ENCODE data around the gene IRF2BPL.

IRF2BPL gene

DNA sequence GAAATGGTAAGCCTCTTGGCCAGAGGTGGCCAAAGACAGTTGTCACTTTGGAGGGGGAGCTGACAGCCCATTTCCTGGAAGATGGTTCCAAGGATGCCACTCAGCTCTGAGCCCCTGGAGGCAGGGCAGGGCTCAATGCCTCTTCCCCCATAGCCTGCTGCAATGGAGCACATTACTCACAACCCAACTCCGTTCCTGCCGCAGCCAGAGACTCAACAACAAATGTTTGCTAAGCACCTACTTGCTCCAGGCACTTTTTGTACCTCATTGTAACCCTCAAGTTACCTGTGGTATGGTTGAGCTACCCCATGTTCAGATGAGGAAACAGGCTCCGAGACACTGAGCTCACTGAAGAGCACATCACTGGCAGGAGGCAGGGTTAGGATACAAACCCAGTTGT, 19.5 kb downstream of the IRF2BPL start:
- no peak for DNase-seq

- no peak for DNase-seq
Observed at GRCh38 chr14:77008541-77008940, 20.0 kb downstream of the IRF2BPL start.

- DNase-seq: no peak
Observed at GRCh38 chr14:77007975-77008421, 20.5 kb downstream of the IRF2BPL start.

DNA sequence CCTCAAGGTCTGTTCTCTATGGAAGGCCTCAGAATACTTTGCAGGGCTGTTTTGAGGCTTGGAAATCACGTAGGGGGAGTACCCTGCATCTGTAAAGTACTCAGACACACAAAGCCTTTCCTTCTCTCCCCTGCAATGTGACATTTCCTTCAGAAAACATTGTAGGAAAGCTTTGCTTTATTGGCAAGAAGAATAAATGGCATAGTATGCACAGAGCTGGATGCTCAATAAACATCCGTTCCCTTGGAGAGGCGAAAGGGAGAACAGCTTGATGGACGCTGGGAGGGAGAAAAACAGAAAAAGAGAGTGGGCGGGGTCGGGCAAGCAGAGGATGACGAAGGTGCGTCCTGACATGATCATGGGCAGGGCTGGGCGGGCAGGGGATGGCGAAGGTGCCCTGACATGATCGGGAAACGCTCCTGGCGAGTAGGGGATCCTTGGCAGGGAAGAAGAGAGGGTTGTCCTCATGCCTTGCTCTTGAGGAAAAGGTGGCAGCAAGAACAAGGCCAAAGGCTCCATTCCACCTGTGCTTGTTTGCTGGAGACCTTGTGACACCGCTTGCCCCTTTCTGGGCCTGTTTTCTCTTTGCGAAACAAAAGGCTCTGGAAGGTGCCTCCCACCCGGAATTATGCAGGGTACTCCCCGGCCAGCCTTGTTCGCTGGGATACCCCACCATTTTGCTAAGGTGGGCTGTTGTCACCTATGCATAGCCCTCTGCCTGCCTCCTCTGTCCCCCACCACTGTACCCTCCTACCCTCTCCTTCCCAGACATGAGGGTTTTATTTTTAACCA, 21.1 kb downstream of the IRF2BPL start:
- DNase-seq: no peak

- DNase-seq: no peak
Observed at GRCh38 chr14:77006132-77006531, 22.4 kb downstream of the IRF2BPL start.

DNA sequence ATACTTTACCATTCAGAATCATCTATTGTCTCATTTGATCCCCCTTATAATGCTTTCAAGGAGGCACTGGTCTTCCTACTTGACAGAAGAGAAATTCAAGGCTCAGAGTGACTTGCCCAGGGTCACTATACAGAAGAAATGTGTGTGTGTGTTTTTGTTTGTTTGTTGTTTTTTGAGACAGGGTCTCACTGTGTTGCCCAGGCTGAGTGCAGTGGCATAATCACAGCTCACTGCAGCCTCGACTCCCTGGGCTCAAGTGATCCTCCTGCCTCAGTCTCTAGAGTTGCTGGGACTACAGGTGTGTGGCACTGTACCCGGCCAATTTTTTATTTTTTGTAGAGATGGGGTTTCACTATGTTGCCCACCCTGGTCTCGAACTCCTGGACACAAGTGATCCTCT, 22.9 kb downstream of the IRF2BPL start:
- DNase-seq: no peak

- DNase-seq: no peak
Observed at GRCh38 chr14:77004711-77005460, 23.6 kb downstream of the IRF2BPL start.

- no peak for DNase-seq
Observed at GRCh38 chr14:77003960-77004710, 24.4 kb downstream of the IRF2BPL start.

- no peak for DNase-seq
Observed at GRCh38 chr14:77002889-77003288, 25.6 kb downstream of the IRF2BPL start.

- no peak for DNase-seq
Observed at GRCh38 chr14:77002335-77002734, 26.2 kb downstream of the IRF2BPL start.

- DNase-seq: no peak
Observed at GRCh38 chr14:77000340-77001270, 27.9 kb downstream of the IRF2BPL start.

GRCh38 chr14:76998910-76999309, 29.6 kb downstream of the IRF2BPL start:
- no peak for DNase-seq

DNA sequence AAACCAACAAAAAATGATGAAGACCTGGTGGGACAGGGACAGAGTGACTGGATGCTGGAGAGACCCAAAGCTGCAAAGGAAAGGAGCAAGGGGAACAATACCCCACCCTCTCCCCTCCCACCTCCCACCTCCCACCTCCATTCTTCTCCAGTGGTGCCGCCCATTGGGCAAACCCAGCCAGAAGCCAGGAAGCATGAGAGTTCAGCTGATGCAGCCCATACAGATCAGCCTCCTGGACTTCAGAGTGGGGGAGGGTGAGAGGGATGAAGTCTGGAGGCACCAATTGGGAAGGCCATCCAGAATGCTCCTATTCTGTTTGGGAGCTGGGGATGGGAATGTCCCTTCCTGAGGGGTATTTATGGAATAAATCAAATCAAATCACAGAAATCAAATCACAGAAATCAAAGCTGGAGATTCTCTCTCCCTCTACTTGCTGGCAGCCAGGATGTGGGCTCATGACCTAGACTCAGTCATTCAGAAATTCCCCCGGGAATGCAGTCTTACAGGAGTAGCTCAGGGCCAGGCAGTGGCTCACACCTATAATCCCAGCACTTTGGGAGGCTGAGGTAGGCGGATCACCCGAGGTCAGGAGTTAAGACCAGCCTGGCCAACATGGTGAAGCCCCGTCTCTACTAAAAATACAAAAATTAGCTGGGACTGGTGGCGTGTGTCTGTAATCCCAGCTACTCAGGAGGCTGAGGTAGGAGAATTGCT, 31.1 kb downstream of the IRF2BPL start:
- no peak for DNase-seq

- no peak for DNase-seq
Observed at GRCh38 chr14:76996563-76997146, 31.9 kb downstream of the IRF2BPL start.

DNA sequence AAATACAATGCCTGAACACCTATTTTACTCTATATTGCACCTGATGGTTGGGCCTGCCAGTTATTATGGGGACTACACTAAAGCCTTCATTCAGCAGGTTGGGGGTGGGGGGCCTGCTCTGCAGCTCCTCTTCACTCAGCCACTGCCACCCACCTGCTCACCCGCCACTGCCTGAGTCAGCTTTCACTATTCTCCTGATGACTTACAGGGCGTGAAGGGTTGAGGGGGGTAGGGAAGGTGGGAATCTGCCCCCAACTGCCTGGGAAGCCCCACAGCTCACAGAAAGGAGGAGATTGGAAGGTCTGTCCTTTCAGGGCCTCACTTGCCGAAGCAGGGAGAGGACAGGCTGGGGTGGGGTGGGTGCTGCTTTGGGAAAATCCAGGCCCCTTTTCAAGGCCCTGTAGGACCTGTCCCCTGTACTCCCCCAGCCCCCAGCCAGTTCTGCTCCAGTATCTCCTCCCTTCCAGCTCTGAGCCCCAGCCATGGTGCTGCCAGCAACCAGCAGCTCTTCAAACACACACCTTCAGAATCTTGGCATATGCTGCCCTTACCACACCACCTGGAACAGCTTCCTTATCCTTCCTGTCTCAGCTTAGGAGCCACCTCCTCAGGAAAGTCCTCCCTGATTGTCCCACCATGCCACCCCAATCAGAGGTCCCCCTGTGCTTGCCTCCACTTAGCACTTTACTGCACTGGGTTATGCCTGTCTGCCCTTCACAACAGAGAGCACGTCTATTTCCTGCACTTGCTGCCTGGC, 33.1 kb downstream of the IRF2BPL start:
- DNase-seq: no peak

DNA sequence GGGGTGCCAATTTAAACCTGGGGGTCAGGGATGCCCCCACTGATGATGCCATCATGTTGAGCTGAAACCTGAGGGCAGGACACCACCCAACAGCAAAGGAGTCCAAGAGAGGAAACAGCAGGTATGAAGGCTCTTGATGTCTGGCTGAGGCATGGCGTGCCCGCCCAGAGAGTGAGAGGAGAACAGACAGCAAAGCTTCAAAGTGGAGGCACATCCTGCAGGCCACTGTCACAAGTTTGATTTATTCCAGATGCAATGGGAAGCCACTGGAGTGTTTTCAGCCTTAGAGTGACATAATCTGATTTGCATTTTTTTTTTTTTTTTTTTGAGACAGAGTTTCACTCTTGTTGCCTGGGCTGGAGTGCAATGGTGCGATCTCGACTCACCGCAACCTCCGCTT, 34.8 kb downstream of the IRF2BPL start:
- DNase-seq: no peak

GRCh38 chr14:76990084-76990483, 38.4 kb downstream of the IRF2BPL start:
- DNase-seq: no peak

DNA sequence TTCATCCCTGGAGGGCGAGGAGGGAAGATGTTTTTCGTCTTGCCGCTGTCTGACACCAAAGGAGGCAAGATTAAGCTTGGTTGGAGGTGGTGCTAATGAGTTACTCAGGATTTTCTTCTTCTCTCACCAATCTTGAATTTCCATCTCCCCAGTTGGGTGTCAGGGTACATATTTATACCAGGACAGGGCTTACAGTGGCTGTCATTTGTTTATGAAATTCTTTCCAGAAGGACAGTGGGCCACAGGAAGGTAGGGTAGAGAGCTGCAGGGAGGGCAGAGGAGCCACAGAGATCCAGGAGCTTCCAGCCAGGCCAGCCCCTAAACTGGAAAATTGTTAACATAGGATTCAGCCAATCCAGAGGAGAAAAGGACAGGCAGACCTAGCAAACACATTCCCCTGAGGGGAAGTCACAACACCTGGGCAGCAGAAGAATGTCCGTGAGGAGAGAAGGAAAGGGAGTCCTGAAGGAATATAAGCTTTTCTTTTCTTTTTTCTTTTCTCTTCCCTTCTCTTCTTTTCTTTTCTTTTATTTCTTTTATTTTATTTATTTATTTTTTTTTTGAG, 40.5 kb downstream of the IRF2BPL start:
- DNase-seq: no peak

- no peak for DNase-seq
Observed at GRCh38 chr14:76986231-76986565, 42.3 kb downstream of the IRF2BPL start.

GRCh38 chr14:76985540-76986230, 42.8 kb downstream of the IRF2BPL start:
- no peak for DNase-seq

Data from activated effector memory CD4-positive, alpha-beta T cell treated with Interleukin-2 at 50 U/mL for 16 hours (primary cell).